HEK293 (cell line): Measurements from ENCODE around the gene ESR1.

Experiments used
- CTCF ChIP-seq: fragments of 450-650 bp; formaldehyde crosslinking; IDR thresholded peaks from 2 replicates; pipeline ENCODE4 v1.5.1; 2016; ENCODE audit warnings: missing biosample characterization, missing genetic modification characterization
- GLIS2 ChIP-seq: fragments of 450-650 bp; formaldehyde crosslinking; IDR thresholded peaks from 2 replicates; pipeline ENCODE4 v1.5.1; 2016; ENCODE audit warnings: missing biosample characterization, missing genetic modification characterization
- KLF9 ChIP-seq: fragments of 450-650 bp; formaldehyde crosslinking; IDR thresholded peaks from 2 replicates; pipeline ENCODE4 v1.5.1; 2016; ENCODE audit warnings: missing biosample characterization, missing genetic modification characterization, low read depth
- ZBTB44 ChIP-seq: fragments of 450-650 bp; IDR thresholded peaks from 2 replicates; pipeline ENCODE4 v1.5.1; 2018; ENCODE audit warnings: missing biosample characterization, mild to moderate bottlenecking, missing genetic modification characterization
- ZNF311 ChIP-seq: fragments of 450-650 bp; formaldehyde crosslinking; IDR thresholded peaks from 2 replicates; pipeline ENCODE4 v1.5.1; 2017; ENCODE audit warnings: missing biosample characterization, missing genetic modification characterization, borderline replicate concordance
- ZNF610 ChIP-seq: fragments of 450-650 bp; formaldehyde crosslinking; IDR thresholded peaks from 2 replicates; pipeline ENCODE4 v1.5.1; 2016; ENCODE audit warnings: missing biosample characterization, missing genetic modification characterization, borderline replicate concordance
- ZNF654 ChIP-seq: fragments of 450-650 bp; formaldehyde crosslinking; IDR thresholded peaks from 2 replicates; pipeline ENCODE4 v1.5.1; 2016; ENCODE audit warnings: low read depth, missing biosample characterization, missing genetic modification characterization
- ZNF692 ChIP-seq: fragments of 450-650 bp; formaldehyde crosslinking; IDR thresholded peaks from 2 replicates; pipeline ENCODE4 v1.5.1; 2016; ENCODE audit warnings: missing biosample characterization, missing genetic modification characterization
- ZSCAN18 ChIP-seq: fragments of 450-650 bp; formaldehyde crosslinking; IDR thresholded peaks from 2 replicates; pipeline ENCODE4 v1.5.1; 2016; ENCODE audit warnings: missing biosample characterization, missing genetic modification characterization

GRCh38 chr6:151993364-151993763 lies 185.9 kb downstream of the ESR1 start:
- TF ChIP-seq CTCF (tag by site-specific recombination) (no peak), ZNF654 (tag by site-specific recombination) (no peak), ZNF311 (tag by site-specific recombination) (no peak), ZSCAN18 (tag by site-specific recombination) (no peak), ZNF692 (tag by site-specific recombination) (no peak), KLF9 (no peak), GLIS2 (tag by site-specific recombination) (no peak), ZBTB44 (tag by site-specific recombination) (no peak), ZNF610 (no peak)
